Activated T-helper 2 cell treated with anti-CD3 and anti-CD28 coated beads, Interferon-gamma antibody, Interleukin-2, Interleukin-4, amounts not matched to agents 10 μg/mL and 5 μg/mL and 100 μg/mL, durations not matched to agents 14 hours and 24 hours and 36 hours (primary cell): ENCODE measurements around the gene ELF3. TPM values are rescaled to one million over a fixed set of nuclear protein-coding genes. Genes with fewer than 3 reads are reported as not detected.
"Not testable (repeated sequence)": the region's sequence is repeated elsewhere in the genome, so short reads cannot be mapped to it uniquely, and the experiment has no call there.

Experiments used
- DNase-seq: peaks from one replicate; pipeline ENCODE4 v3.0.0; 2021; ENCODE audit warnings: low spot score
- H3K27ac Mint-ChIP-seq: one replicate; pipeline ENCODE4 v1.8.0; 2021; ENCODE audit warnings: mixed read lengths
- H3K27me3 Mint-ChIP-seq: one replicate; pipeline ENCODE4 v1.8.0; 2021; ENCODE audit warnings: low read depth, mixed read lengths
- H3K36me3 Mint-ChIP-seq: one replicate; pipeline ENCODE4 v1.8.0; 2021; ENCODE audit warnings: low read depth, mixed read lengths
- H3K4me1 Mint-ChIP-seq: one replicate; pipeline ENCODE4 v1.8.0; 2021; ENCODE audit warnings: low read depth, mixed read lengths
- H3K4me3 Mint-ChIP-seq: one replicate; pipeline ENCODE4 v1.8.0; 2021; ENCODE audit warnings: low read depth, mild to moderate bottlenecking, moderate library complexity, mixed read lengths
- H3K9me3 Mint-ChIP-seq: one replicate; pipeline ENCODE4 v1.8.0; 2021; ENCODE audit warnings: mixed read lengths
- intact Hi-C: fragments of 100-400 bp; cut with micrococcal nuclease; formaldehyde crosslinking; loops from one replicate; pipeline ENCODE4 v1.15.1; 2023
- total RNA-seq: library from RNA; stranded (reverse); gene quantifications from 2 replicates; pipeline ENCODE4 v1.2.3, GENCODE V29; 2022

ELF3 gene
- 0.62 and 0.97 TPM in 2 replicates for total RNA-seq

DNA sequence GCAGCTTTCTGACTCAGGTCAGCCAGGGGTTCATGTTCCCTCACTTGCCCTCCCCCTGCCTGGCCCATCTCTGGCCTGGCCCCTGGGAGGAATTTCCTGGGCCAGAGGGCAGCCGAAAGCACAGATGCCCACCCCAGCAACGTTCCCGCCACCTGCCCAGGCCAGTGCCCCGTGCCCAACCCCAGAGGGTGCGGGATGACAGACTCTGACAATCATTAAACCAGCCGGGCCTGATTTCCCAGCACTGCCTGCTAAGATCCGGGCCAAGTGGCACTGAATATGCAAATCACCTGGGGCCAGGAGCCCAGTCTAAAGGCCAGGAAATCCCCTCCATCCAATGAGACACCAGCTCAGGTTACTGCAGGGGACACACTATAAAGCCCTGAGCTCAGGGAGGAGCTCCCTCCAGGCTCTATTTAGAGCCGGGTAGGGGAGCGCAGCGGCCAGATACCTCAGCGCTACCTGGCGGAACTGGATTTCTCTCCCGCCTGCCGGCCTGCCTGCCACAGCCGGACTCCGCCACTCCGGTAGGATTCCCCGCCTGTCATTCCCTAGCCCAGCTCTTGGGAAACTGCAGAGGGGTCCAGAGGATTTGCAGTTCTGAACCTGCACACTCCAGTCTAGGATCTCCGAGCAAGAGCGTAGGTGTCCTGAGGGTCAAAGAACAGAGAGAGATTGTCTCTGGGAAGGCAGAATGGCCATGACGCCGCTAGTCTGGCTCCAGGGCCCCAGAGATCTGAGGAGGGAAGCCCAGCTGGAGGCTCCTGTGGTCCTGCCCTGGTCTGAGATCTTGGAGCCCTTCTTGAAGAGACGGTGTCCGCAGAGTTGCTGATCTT, at the start of gene ELF3:
Gene ELF3, plus strand, starts transcription at position 408 of the 836 bp plus-strand sequence. CDS start 550 bp downstream, outside the sequence.
- Mint-ChIP-seq H3K27ac (no peak within 1 kb of the TSS), H3K36me3 (peaks cover 6% of the 10 kb centered on the region), H3K27me3 (no peaks in the 10 kb centered on the region), H3K4me1 (no peaks in the 10 kb centered on the region), H3K4me3 (no peak within 1 kb of the TSS), H3K9me3 (no peaks in the 10 kb centered on the region)
- intact Hi-C loops = no loop called here
- no peak for DNase-seq

- H3K27ac Mint-ChIP-seq, DNase-seq, H3K4me1 Mint-ChIP-seq, H3K9me3 Mint-ChIP-seq, H3K4me3 Mint-ChIP-seq, H3K27me3 Mint-ChIP-seq, intact Hi-C loops: not testable (repeated sequence)
- peaks cover 54% of the 10 kb centered on the region for H3K36me3 Mint-ChIP-seq
Measured at GRCh38 chr1:201962382-201962781, 48.0 kb upstream of the ELF3 start.

- intact Hi-C loops = no loop called here
- Mint-ChIP-seq H3K9me3 (no peaks in the 10 kb centered on the region), H3K4me3 (no peak overlapping the region), H3K27me3 (no peaks in the 10 kb centered on the region), H3K36me3 (peaks cover 51% of the 10 kb centered on the region), H3K27ac (no peak overlapping the region), H3K4me1 (peaks cover 2% of the 10 kb centered on the region)
- DNase-seq = no peak
Measured at GRCh38 chr1:201964261-201964660, 46.1 kb upstream of the ELF3 start.

GRCh38 chr1:201966171-201966570, 44.2 kb upstream of the ELF3 start:
- Mint-ChIP-seq H3K4me1 (peaks cover 2% of the 10 kb centered on the region), H3K27ac (no peak overlapping the region), H3K36me3 (peaks cover 61% of the 10 kb centered on the region), H3K9me3 (no peaks in the 10 kb centered on the region), H3K4me3 (no peak overlapping the region), H3K27me3 (no peaks in the 10 kb centered on the region)
- intact Hi-C loops = no loop called here
- DNase-seq = no peak

- peaks cover 50% of the 10 kb centered on the region for H3K36me3 Mint-ChIP-seq
- no peaks in the 10 kb centered on the region for H3K4me1 Mint-ChIP-seq
- no peaks in the 10 kb centered on the region for H3K27me3 Mint-ChIP-seq
- intact Hi-C loops = no loop called here
- H3K9me3 Mint-ChIP-seq = no peaks in the 10 kb centered on the region
- no peak for DNase-seq
- no peak overlapping the region for H3K27ac Mint-ChIP-seq
- no peak overlapping the region for H3K4me3 Mint-ChIP-seq
Measured at GRCh38 chr1:201968202-201968925, 42.0 kb upstream of the ELF3 start.

DNA sequence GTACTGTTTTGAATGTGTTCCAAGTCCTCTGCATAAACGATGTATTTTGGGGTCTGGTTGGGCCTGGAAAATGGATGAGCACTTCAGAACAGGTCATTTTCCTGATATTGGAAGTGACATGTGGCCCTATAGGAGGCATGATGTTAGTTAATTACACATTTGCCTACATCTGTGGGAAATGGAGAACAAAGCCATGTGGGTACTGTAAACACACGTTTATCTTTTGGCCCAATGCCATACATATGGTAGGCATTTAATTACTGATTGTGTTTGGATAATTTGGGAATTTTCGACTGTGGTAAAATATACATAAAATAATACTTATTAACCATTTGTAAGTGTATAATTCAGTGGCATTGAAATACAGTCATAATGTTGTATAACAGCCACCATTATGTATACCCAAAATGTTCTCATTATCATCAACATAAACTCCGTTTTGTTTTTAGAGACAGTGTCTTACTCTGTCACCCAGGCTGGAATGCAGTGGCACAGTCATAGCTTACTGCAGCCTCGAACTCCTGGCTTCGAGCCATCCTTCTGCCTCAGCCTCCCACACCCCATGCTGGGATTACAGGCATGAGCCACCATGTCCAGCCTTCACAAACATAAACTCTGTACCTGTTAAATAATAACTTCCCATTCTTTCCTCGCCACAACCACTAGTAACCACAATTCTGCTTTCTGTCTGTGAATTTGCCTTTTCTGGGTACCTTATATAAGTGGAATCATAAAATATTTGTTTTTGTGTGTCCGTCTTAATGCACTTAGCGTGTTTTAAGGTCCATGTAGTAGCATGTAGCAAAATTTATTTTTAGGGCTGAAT, 39.8 kb upstream of the ELF3 start:
- H3K4me1 Mint-ChIP-seq = no peaks in the 10 kb centered on the region
- no peak for DNase-seq
- H3K27me3 Mint-ChIP-seq = peaks cover 5% of the 10 kb centered on the region
- intact Hi-C loops = loop anchor here (5.0 kb wide), 1 partner anchor 93 kb away; no protein-coding TSS in a partner anchor
- no peak overlapping the region for H3K4me3 Mint-ChIP-seq
- H3K36me3 Mint-ChIP-seq = peaks cover 40% of the 10 kb centered on the region
- H3K27ac Mint-ChIP-seq = no peak overlapping the region
- H3K9me3 Mint-ChIP-seq = no peaks in the 10 kb centered on the region

GRCh38 chr1:201982082-201982622, 28.2 kb upstream of the ELF3 start:
- Mint-ChIP-seq H3K4me3 (peak overlapping the region; percentile 95), H3K4me1 (peaks cover 17% of the 10 kb centered on the region), H3K36me3 (peaks cover 3% of the 10 kb centered on the region), H3K27me3 (peaks cover 8% of the 10 kb centered on the region), H3K27ac (peak overlapping the region; percentile 70), H3K9me3 (no peaks in the 10 kb centered on the region)
- no peak for DNase-seq
- intact Hi-C loops = no loop called here

DNA sequence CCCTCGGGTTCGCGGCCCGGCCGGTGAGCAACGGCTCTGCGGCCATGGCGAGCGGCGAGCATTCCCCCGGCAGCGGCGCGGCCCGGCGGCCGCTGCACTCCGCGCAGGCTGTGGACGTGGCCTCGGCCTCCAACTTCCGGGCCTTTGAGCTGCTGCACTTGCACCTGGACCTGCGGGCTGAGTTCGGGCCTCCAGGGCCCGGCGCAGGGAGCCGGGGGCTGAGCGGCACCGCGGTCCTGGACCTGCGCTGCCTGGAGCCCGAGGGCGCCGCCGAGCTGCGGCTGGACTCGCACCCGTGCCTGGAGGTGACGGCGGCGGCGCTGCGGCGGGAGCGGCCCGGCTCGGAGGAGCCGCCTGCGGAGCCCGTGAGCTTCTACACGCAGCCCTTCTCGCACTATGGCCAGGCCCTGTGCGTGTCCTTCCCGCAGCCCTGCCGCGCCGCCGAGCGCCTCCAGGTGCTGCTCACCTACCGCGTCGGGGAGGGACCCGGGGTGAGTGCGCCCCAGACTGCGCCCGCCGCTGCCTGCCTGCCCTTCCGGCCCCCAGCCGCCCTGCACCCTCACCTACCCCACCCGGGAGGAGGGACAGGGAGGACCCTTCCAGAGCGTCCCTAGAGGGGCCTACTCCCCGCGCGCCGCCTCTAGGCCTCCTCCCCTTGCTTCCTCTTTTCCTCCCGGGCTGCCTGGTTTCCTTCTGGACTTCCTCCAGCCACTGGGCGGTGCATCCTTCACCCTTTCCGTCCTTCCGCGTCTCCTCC, 27.6 kb upstream of the ELF3 start, which contains the start of gene RNPEP:
Gene RNPEP, plus strand, starts transcription at position 26 of the 757 bp plus-strand sequence. Its CDS starts 19 bp downstream, at position 45.
- Mint-ChIP-seq H3K27me3 (peaks cover 8% of the 10 kb centered on the region), H3K27ac (peak within 1 kb of the TSS; percentile 84), H3K9me3 (no peaks in the 10 kb centered on the region), H3K4me1 (peaks cover 17% of the 10 kb centered on the region), H3K36me3 (peaks cover 3% of the 10 kb centered on the region), H3K4me3 (peak within 1 kb of the TSS; percentile 97)
- peak; percentile 49 for DNase-seq
- intact Hi-C loops = loop anchor here (1.0 kb wide), 1 partner anchor 28 kb away; the partner anchor contains the start of gene TIMM17A

DNA sequence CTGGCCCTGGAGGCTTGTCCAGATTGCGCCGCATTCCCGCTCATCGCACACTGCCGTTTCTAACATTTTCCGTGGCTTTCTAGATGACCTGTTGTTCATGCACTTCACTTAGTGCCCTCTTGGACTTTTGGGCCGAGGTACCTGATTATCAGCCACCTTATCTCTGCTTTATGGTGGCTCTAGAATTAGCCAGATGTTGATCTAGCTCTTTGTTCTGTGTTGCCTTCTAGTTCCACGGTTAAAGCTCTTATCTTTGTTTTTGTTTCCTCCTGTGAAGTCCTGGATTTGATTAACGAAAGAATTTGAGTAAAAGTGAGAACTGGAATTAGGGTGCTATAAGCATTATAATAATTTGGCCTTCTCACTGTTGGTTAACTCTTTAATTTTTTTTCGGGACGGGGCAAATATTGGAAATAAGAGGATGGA, 27.0 kb upstream of the ELF3 start:
- intact Hi-C loops = loop anchor here (1.0 kb wide), 1 partner anchor 28 kb away; the partner anchor contains the start of gene TIMM17A
- H3K27ac Mint-ChIP-seq = peak overlapping the region; percentile 84
- no peaks in the 10 kb centered on the region for H3K9me3 Mint-ChIP-seq
- DNase-seq = no peak
- H3K4me3 Mint-ChIP-seq = peak overlapping the region; percentile 97
- H3K36me3 Mint-ChIP-seq = peaks cover 3% of the 10 kb centered on the region
- peaks cover 17% of the 10 kb centered on the region for H3K4me1 Mint-ChIP-seq
- peaks cover 8% of the 10 kb centered on the region for H3K27me3 Mint-ChIP-seq

GRCh38 chr1:201984446-201984845, 25.9 kb upstream of the ELF3 start:
- H3K9me3 Mint-ChIP-seq = no peaks in the 10 kb centered on the region
- H3K4me1 Mint-ChIP-seq = peaks cover 17% of the 10 kb centered on the region
- peaks cover 5% of the 10 kb centered on the region for H3K27me3 Mint-ChIP-seq
- H3K27ac Mint-ChIP-seq = no peak overlapping the region
- H3K4me3 Mint-ChIP-seq = peak overlapping the region; percentile 11
- H3K36me3 Mint-ChIP-seq = peaks cover 7% of the 10 kb centered on the region
- intact Hi-C loops = no loop called here
- no peak for DNase-seq

- Mint-ChIP-seq H3K9me3 (no peaks in the 10 kb centered on the region), H3K4me3 (no peak overlapping the region)
- intact Hi-C loops = no loop called here
Measured at GRCh38 chr1:201985355-201985754, 25.0 kb upstream of the ELF3 start.

More at GRCh38 chr1:201985355-201985754, 25.0 kb upstream of the ELF3 start:
- no peak for DNase-seq
- Mint-ChIP-seq H3K36me3 (peaks cover 12% of the 10 kb centered on the region), H3K4me1 (peaks cover 17% of the 10 kb centered on the region), H3K27me3 (peaks cover 3% of the 10 kb centered on the region), H3K27ac (no peak overlapping the region)
